K562 (cell line): ENCODE measurements around the gene ERCC3. TPM values are rescaled to one million over a fixed set of nuclear protein-coding genes. Genes with fewer than 3 reads are reported as not detected.

Experiments used
- ATAC-seq: fragments of 200-7000 bp; cut with Tn5 transposase; 3 replicates; pipeline ENCODE4 v1.9.1; 2020; ENCODE audit warnings: moderate library complexity
- BruUV-seq: library from RNA; stranded (reverse); fragments of 400-500 nt; replicated peaks from 2 replicates; lab custom pipeline; 2021; lab: Mats Ljungman, UMichigan
- CTCF ChIA-PET: fragments of 300-600 bp; formaldehyde crosslinking; extraction: SDS; loops from one replicate; lab custom pipeline; 2021; ENCODE audit warnings: low intra/inter-chr PET ratio; lab: Yijun Ruan, JAX
- POLR2A ChIA-PET: fragments of 300-600, 350-650 bp; sonication (Branson Sonifier 250); formaldehyde crosslinking; extraction: SDS; loops from one replicate; lab custom pipeline; 2021; ENCODE audit warnings: antibody characterized with exemption, inconsistent platforms; lab: Yijun Ruan, JAX
- DNase-seq, 4 experiments: peaks; one replicate each; pipeline versions ENCODE4 v3.0.0 to v3.0.0-alpha.2; 2011 to 2018; ENCODE audit warnings: low spot score in 3 of 4, mixed read lengths in 3 of 4; ENCODE audit errors: extremely low read depth in 1 of 4
- FAIRE-seq: peaks from 2 replicates; lab custom pipeline; 2011; peaks lifted over from hg19 to GRCh38; lab: Jason Lieb, UNC
- H2AFZ ChIP-seq: 2 replicates; pipeline ENCODE4 v1.6.0; 2011; ENCODE audit warnings: low read depth, low read length, control low read depth, inconsistent platforms
- H3K27ac ChIP-seq: fragments of 200-600 bp; 3 replicates; pipeline ENCODE4 v1.8.0; 2011; ENCODE audit warnings: low read depth, mild to moderate bottlenecking, control low read depth, inconsistent platforms, low read length, moderate library complexity, mixed read lengths; ENCODE audit errors: extremely low read depth
- H3K27me3 ChIP-seq, 2 experiments: fragments of 300-600 bp in 1 of 2; 2 replicates in 1 of 2; 3 replicates in 1 of 2; pipeline versions ENCODE4 v1.6.0 to v1.8.0; 2011; ENCODE audit warnings: inconsistent platforms in 2 of 2, low read length in 2 of 2, mild to moderate bottlenecking in 1 of 2, mixed read lengths in 1 of 2, moderate library complexity in 1 of 2; ENCODE audit not compliant: control insufficient read depth in 2 of 2, insufficient read depth in 2 of 2
- H3K36me3 ChIP-seq: fragments of 300-600 bp; 3 replicates; pipeline ENCODE4 v1.8.0; 2011; ENCODE audit warnings: mild to moderate bottlenecking, low read length, inconsistent platforms; ENCODE audit not compliant: control insufficient read depth, insufficient read depth
- H3K4me1 ChIP-seq, 2 experiments: fragments of 200-600 bp in 1 of 2; replicated peaks in 1 of 2; 2 replicates in 1 of 2; 3 replicates in 1 of 2; pipeline versions ENCODE4 v1.5.1 to v1.8.0; 2011; ENCODE audit warnings: inconsistent platforms in 2 of 2, low read length in 2 of 2, mild to moderate bottlenecking in 1 of 2, mixed read lengths in 1 of 2, moderate library complexity in 1 of 2; ENCODE audit not compliant: control insufficient read depth in 2 of 2, insufficient read depth in 2 of 2
- H3K4me2 ChIP-seq: 2 replicates; pipeline ENCODE4 v1.6.1; 2011; ENCODE audit warnings: low read length, control low read depth, inconsistent platforms, mixed read lengths; ENCODE audit not compliant: insufficient read depth
- H3K4me3 ChIP-seq: fragments of 200-600 bp; sonication (generic), shearing (Covaris generic); 2 replicates; pipeline ENCODE4 v1.5.1; 2016; ENCODE audit warnings: control low read depth, inconsistent platforms
- H3K79me2 ChIP-seq: fragments of 200-600 bp; 3 replicates; pipeline ENCODE4 v1.8.0; 2011; ENCODE audit warnings: low read length, inconsistent platforms; ENCODE audit not compliant: control insufficient read depth, insufficient read depth
- H3K9ac ChIP-seq, 2 experiments: 2 replicates each; pipeline versions ENCODE4 v1.6.0 to v1.6.1; 2011; ENCODE audit warnings: low read depth in 2 of 2, low read length in 2 of 2, control low read depth in 1 of 2, inconsistent platforms in 1 of 2, mild to moderate bottlenecking in 1 of 2, mixed read lengths in 1 of 2; ENCODE audit not compliant: insufficient read depth in 1 of 2
- H3K9me1 ChIP-seq: one replicate; pipeline ENCODE4 v1.6.0; 2011; ENCODE audit warnings: inconsistent platforms, mild to moderate bottlenecking, low read length, moderate library complexity; ENCODE audit not compliant: control insufficient read depth, insufficient read depth
- H3K9me3 ChIP-seq: replicated peaks from 2 replicates; pipeline ENCODE4 v1.5.1; 2011; ENCODE audit warnings: low read depth, low read length, inconsistent platforms; ENCODE audit not compliant: control insufficient read depth, insufficient read depth
- H4K20me1 ChIP-seq: replicated peaks from 2 replicates; pipeline ENCODE4 v1.6.1; 2011; ENCODE audit warnings: low read length, inconsistent platforms, mixed read lengths; ENCODE audit not compliant: control insufficient read depth, insufficient read depth
- HDAC1 ChIP-seq, 2 experiments: fragments of 450-650 bp; IDR thresholded peaks; 2 replicates each; pipeline ENCODE4 v1.6.1; 2016 to 2017; ENCODE audit warnings: inconsistent platforms in 1 of 2, mild to moderate bottlenecking in 1 of 2, moderate library complexity in 1 of 2
- ILF3 ChIP-seq: fragments of 450-650 bp; IDR thresholded peaks from 2 replicates; pipeline ENCODE4 v1.6.1; 2018; ENCODE audit warnings: antibody characterized with exemption, mild to moderate bottlenecking, moderate library complexity, borderline replicate concordance
- NFYB ChIP-seq: IDR thresholded peaks from 2 replicates; pipeline ENCODE4 v1.6.1; 2011; ENCODE audit warnings: mild to moderate bottlenecking, moderate library complexity; ENCODE audit not compliant: insufficient read length; ENCODE audit errors: extremely low read depth
- PHF21A ChIP-seq: fragments of 450-650 bp; IDR thresholded peaks from 2 replicates; pipeline ENCODE4 v1.6.1; 2017; ENCODE audit warnings: low read depth, borderline replicate concordance
- TCF7 ChIP-seq: sonication (generic); IDR thresholded peaks from 2 replicates; pipeline ENCODE4 v1.6.1; 2016; ENCODE audit warnings: antibody characterized with exemption, borderline replicate concordance
- ZFX ChIP-seq: sonication (generic); formaldehyde crosslinking; IDR thresholded peaks from 2 replicates; pipeline ENCODE4 v1.8.0; 2022; ENCODE audit warnings: mild to moderate bottlenecking, missing genetic modification reagents, moderate library complexity
- ZNF316 ChIP-seq: fragments of 450-650 bp; IDR thresholded peaks from 2 replicates; pipeline ENCODE4 v1.6.1; 2016
- WGBS: fragments of 100-300 bp; shearing (Covaris generic); methylation state at CpG from one replicate; pipeline ENCODE4 v1.1.6; 2016; ENCODE audit warnings: low coverage, mixed read lengths; ENCODE audit not compliant: insufficient coverage; ENCODE audit errors: missing lambda C conversion rate; 5-methylcytosine and 5-hydroxymethylcytosine counted together
- in situ Hi-C: fragments of 300-500 bp; cut with MboI; formaldehyde crosslinking; loops from 4 replicates; pipeline ENCODE4 v1.15.0; 2018; ENCODE audit warnings: inconsistent platforms, mixed read lengths
- intact Hi-C: fragments of 100-400 bp; cut with micrococcal nuclease; formaldehyde crosslinking; loops from 2 replicates; pipeline ENCODE4 v1.14.2; 2022
- polyA plus RNA-seq, 8 experiments: library from polyadenylated mRNA; depleted of rRNA in 4 of 8; stranded (reverse) in 5 of 8; unstranded in 3 of 8; fragments of >200 nt; fragmentation: Nextera tagmentation in 2 of 8; fragmentation: Illumina TruSeq in 1 of 8; extraction: Ambion mirVana in 2 of 8; extraction: Trizol in 1 of 8; gene quantifications; 2 replicates each; pipeline versions ENCODE4 v1.2.1 to v1.2.3, GENCODE V29; 2011 to 2014; ENCODE audit warnings: inconsistent platforms in 1 of 8, missing spikeins in 1 of 8
- total RNA-seq, 7 experiments: library from RNA; depleted of rRNA in 6 of 7; stranded (reverse); fragments of >200 nt in 6 of 7; fragmentation: Illumina TruSeq in 2 of 7; extraction: Trizol in 2 of 7; gene quantifications; 2 replicates each; pipeline versions ENCODE4 v1.2.1 to v1.2.3, GENCODE V29; 2011 to 2021; ENCODE audit warnings: low replicate concordance in 1 of 7

The ERCC3 gene
- total and polyA plus RNA-seq, 9 of the 15 experiments (the other 6 are each of a cell fraction or from before 2014, with no cell fraction given), result 17.9 to 61.5 (median 43.1) TPM

- TF ChIP-seq HDAC1 (IDR thresholded peaks at IDR 0.05) (no peak), NFYB (no peak), TCF7 (no peak), ZFX (CRISPR knock-in tag) (no peak), PHF21A (no peak)
These were observed 17.0 kb upstream of the ERCC3 start (continued) for GRCh38 chr2:127310980-127311379.

- Histone ChIP-seq H3K9me3 (no peaks in the 10 kb centered on the region), H3K4me1 (no peaks in the 10 kb centered on the region), H3K79me2 (no peaks in the 10 kb centered on the region), H3K9me1 (no peaks in the 10 kb centered on the region), H2AFZ (no peak overlapping the region), H3K4me2 (no peak overlapping the region), H3K27me3 (no peaks in the 10 kb centered on the region), H3K27ac (no peak overlapping the region), H3K4me3 (no peak overlapping the region), H3K9ac (no peak overlapping the region), H4K20me1 (no peaks in the 10 kb centered on the region), H3K36me3 (peaks cover 55% of the 10 kb centered on the region)
- TF ChIP-seq ZNF316 (0 out of 2 replicates have a peak, but pooled peaks have one; percentile 24), ILF3 (no peak)
- ChIA-PET POLR2A (interaction anchor here (1.1 kb wide), 1 partner anchor 15 kb away, joined by 3 read pairs; the partner anchor contains the start of gene ERCC3), CTCF (no interaction called here)
- 79% methylated on average over 4 of the region's 4 CpGs for WGBS
- intact Hi-C loops, result no loop called here
- FAIRE-seq (no peak), DNase-seq (no peak), ATAC-seq (no peak)
- no TSS peak for BruUV-seq
- in situ Hi-C loops, result no loop called here
These were observed 15.5 kb upstream of the ERCC3 start for GRCh38 chr2:127309468-127309867.
